ENCODE data around the gene RAPGEF4.

The RAPGEF4 gene

DNA sequence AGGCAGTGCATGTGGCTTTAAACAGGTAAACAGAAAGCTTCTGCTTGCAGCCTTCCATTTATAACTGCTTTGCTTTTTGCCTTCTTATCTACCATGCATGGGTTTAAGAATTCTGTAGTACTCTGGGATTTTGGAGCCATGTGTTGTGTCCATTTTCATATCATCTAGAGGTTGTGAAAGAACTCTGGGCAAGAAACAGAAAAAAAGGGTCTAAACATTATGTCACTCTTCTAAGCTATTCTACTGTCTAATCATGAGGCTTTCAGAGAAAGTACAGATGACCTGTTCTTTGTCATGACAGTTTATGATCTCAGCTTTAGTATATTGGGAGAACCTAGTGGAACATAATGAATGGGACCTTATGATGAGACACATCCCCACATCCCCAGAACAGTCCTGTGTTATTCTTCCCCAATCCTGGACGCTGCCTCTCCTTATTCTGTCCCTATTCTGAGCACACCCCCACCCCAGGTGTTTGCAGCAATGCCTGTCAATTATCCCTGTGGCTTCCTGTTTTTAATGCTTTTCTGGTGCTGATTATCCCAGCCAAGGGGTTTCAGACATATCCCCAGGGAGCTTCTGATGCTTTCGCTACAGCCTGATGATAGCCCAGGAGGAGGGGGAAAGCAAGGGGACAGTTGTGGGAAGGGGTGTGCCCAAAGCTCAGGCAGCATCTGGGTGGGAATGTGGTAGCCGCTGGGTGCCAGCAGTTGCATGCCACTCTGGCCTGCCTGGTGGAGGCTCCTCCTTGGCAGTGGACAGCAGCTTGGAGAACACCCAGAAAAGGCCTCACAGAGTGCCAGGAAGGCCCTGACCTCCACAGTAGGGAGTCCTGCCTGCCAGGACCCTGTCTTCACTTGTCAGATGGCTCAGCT lies 170.5 kb downstream of the RAPGEF4 start:
- no peak for DNase-seq (ENCODE audit: low read depth in 2 of 2)

DNA sequence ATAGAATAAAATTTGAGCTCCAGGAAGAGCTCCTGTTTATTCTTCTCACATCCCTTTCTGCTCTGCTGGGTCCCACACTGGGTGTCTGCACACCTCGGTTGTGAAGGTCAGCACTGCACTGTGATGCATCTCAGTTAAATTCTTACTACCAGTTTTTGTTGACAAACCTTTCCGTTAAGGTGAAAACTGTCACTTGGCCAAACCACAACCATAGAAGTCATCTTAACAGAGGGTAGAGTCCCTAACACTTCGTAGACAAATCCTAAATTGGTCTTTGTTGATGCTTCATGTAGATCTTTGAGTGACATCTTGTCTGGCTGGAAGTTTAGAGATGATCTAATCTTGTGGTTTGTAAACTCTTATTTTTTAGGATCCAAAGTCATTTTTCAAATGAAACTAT lies 172.6 kb downstream of the RAPGEF4 start:
- DNase-seq (ENCODE audit: low read depth in 2 of 2) = no peak

DNA sequence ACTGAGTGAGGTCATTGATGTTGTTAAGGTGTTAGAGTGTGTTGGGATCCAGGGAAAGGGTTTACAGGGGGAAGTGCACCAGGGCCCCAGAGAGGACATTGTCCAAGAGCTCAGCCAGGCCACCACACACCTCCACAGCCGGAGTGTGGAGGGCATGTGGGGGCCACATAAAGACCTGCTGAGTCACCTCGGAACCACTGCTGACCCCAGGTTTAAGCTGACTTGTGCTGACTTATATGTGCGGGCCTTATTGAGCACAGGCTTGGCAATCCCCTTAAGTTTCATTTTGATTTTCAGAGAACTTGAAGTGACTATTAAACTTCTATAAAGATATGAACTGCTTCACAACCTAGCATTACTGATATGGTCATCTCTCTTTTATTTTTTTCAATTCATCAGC lies 173.8 kb downstream of the RAPGEF4 start:
- DNase-seq (ENCODE audit: low read depth in 2 of 2) = no peak

DNA sequence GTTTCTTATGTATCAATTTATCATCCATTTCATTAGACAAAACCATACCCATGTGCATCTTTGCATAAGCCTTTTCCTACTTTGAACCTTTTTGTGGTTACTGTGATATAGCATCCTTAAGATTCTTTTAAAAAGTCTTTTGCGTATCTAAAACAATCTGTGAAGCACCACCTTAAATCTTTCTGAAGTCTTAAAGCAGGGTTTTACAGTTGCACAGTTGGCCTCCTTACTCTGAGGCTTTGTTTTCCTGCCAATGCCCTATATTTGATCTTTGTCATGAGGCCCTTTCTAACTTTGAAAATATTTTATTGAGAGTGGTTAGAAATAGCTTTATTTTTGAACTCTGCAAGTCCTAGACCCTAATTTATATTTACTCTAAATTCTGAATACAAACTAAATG lies 176.6 kb downstream of the RAPGEF4 start:
- no peak for DNase-seq (ENCODE audit: low read depth in 2 of 2)

DNA sequence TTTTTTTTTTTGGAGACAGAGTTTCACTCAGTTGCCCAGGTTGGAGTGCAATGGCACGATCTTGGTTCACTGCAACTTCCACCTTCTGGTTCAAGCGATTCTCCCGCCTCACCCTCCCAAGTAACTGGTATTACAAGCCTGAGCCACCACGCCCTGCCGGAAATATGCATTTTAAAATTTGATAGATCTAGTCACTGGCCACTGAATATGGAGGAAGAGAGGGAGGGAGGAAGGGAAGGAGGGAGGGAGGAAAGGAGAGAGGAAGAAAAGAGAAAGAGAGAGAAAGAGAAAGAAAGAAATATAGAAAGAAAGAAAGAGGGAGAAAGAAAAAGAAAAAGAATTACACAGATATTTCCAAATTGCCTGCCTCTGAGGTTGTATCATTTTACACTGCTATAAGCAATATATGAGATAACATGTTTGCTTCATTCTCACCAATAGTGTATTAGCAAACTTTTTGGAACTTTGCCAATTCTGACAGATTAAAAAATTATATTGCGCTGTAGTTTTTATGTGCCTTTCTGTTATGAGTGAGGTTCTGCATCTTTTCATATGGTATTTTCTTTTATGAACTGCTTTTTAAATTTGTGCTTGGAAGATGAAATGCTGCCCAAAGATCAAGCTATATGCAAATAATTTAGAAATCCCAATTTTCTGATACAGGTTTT lies 178.8 kb downstream of the RAPGEF4 start:
- no peak for DNase-seq (ENCODE audit: low read depth in 2 of 2)

DNA sequence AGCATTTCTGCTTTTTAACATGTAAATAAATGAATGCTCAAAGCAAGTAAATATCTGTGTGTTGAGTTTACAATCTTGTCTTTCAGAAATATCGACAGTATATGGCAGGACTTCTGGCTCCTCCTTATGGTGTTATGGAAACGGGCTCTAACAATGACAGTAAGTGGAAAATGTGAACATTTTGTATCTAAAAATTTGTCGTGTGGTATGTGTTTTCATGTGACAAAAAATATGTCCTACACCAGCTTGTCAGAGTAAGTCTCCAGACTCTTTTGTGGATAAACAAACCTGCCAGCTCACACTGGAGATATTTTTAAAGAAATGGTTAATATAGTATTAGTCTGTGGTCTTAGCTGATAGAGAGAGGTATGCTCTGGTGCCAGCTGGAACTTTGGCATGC lies 182.1 kb downstream of the RAPGEF4 start:
- no peak for DNase-seq (ENCODE audit: low read depth in 2 of 2)

DNA sequence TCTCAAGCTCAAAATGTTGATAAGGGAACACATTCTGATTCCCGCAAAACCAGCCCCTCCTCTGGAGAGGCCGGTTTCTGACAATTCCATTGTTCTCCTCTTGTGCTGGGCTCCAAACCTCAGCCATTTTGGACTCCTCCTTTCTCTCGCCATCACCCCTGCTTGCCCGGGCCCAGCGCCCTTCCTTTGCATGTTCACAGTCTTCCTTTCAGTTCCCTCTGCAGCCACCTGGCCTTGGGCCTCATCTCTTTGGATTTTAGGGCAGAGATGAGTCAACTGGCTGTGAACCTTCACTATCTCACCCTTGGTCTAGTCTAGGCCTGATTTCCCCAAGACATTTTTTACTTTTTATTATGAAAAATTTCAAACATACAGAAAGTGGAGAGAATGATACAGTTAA lies 184.1 kb downstream of the RAPGEF4 start:
- DNase-seq (ENCODE audit: low read depth in 2 of 2) = no peak

DNA sequence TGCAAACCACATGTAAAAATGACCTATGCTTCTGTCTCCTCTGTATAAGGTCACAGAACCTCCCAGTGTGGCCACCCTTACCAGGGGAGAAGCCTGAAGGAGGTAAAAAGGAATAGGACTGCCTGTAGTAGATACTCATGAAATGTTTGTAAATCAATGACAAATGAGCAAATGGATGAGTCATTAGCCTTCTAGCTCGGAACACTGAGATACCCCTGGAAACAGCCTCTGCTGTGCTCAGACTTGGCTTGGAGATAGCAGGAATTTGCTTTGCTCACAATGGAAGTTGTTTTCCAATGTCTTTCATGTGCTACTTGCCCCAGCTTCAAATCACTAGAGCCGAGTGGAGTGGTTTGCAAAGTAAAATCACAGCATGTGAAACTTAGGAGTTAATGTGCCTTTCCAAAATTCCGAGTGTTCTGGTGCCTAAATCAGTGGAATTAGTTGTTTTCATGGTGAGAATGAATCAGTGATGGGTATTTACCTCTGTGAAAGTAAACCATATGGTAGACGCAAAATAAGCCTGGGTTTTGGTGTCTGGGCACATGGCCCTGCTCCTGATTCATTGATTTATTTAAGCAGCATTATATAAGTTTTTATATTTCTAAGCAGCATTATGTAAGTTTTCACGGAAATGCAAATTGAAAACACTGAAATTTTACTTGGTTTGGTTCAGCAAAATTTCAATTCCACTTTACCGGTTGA lies 186.0 kb downstream of the RAPGEF4 start:
- DNase-seq (ENCODE audit: low read depth in 2 of 2) = no peak

DNA sequence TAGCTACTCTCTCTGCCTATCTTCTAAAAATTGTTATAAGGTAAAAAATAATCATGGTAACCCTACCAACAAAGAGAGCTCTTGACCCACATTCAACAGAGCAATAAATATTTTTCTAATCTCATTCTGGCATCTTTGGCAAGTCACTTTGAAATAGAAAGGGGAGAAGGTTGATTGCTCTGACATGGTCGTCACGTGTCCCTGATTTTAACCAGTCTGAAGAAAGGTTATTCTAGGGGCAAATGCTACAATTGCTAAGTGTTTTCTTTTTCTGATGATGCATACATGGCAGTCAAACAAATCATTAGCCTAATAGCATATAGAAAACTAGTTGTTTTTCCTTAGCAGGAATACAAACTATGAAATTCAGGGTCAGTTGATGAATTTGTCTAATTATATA lies 186.7 kb downstream of the RAPGEF4 start:
- no peak for DNase-seq (ENCODE audit: low read depth in 2 of 2)

DNA sequence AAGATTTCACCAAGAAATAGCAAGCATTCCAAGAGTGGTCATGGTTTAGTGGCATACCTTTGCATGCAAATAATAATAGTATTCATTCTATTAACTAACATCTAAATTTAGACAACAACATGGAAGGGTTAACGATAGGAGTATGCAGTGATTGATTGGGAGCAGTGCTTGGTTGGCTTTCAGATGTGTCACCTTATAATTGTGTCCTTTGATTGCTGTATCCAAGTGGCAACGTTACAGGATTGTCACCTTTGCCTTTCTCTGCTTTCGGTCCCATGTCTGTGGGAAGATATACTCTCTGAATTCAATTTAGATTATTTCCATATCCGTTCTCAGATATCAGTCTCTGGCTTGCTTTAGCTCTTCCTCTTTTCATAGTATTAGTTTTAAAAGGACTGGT lies 187.2 kb downstream of the RAPGEF4 start:
- DNase-seq (ENCODE audit: low read depth in 2 of 2) = no peak

DNA sequence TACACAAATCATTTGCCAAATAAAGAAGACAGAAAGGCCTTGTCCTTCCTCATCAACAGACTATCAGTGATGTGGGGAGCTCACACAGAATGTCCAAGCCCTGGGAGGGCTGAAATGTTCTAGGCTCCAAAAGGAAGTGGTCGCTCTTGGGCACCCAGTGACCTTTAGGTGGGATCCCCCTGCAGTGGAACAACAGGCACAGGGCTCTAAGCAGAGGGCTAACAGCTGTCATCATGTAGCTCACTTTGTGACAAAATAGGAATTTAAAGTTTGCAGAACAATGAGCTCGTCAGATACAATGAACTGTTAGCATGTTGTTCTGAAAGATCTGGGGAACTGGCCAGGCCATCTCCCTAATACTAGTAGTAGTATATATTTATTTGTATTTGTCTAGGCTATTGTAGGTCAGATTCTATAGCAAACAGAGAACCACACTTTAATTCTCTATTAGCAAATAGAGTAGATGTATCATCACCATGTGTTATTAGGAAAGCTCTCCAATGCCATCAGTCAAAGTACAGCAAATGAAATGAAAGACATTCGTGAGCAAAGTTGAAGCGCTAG lies 188.5 kb downstream of the RAPGEF4 start:
- DNase-seq (ENCODE audit: low read depth in 2 of 2) = no peak

DNA sequence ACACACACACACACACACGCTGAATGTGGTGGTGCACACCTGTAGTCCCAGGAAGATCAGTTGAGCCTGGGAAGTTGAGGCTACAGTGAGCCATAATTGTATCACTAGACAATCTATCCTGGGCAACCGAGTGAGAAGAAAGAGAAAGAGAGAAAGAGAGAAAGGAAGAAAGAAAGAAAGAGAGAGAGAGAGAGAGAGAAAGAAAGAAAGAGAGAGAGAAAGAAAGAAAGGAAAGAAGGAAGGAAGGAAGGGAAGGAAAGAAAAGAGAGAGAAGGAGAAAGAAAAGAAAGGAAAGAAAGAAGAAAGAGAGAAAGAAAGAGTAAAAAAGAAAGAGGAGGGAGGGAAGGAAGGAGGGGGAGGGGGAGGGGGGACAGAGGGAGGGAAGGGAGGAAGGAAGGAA lies 190.0 kb downstream of the RAPGEF4 start:
- no peak for DNase-seq (ENCODE audit: low read depth in 2 of 2)

DNA sequence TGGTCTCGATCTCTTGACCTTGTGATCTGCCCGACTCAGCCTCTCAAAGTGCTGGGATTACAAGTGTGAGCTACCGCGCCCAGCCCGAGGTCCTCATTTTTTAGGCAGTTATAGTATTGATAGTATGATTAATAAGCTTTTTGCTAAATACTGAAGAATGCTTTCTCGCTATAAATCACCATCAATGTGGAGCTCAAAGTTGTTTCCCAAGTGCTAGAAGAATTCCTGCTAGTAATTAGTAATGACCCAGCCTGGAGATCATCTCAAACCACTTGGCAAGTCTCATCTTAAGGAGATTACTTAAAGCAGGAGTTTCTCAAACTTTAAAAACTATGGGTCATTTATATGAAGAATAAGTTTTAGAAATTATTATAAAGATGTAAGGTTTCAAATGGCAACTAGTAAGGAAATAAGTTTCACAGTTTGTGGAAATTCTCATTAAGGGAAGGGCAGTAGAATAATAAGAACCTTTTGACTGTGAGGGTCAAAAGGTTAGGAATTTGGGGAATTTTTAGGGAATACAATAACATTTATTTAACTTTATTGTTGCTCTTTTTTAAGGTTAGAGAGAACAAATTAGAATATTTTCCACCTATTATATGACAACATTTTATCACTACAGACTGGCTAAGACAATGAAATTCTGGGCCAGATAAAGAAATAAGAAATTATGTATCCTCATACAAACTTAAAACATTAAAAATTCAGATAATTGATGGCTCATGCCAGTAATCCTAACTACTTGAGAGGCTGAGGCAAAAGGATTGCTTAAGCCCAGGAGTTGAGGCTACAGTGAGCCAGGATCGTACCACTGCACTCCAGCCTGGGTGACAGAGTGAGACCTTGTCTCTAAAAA lies 191.4 kb downstream of the RAPGEF4 start:
- DNase-seq (ENCODE audit: low read depth in 2 of 2) = no peak

DNA sequence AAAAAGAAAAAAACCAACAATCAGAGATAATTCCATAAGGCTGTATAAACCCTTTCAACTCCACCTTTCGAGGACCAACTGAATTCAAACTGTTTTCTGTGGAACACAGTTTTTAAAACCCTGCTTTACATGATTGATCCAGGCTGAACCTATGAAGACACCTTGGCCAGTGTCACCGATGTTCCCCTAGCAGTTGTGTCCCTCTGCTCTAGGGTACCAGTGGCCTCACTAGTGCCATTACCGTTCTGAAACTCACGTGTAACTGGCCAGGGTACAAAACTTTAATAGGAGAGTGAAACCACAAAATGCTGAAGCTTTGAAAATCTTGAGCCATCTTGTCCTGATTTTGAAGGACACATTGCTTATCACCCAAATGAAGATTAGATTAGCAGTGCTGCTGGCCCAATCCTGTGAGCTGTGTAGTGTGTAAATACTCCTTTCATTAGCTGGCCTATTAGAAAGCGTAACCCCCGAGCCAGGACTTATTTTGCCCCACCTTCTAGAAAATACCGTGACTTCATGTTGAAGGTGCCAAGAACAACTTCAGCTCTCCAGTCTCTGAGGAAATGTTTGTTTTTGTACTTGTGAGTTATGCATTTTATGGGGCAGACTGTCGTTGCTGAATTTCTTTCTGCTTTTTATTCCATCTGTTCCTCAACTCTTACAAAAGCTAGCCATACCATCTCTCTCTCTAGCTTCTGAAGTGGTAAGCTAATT lies 192.2 kb downstream of the RAPGEF4 start:
- no peak for DNase-seq (ENCODE audit: low read depth in 2 of 2)

DNA sequence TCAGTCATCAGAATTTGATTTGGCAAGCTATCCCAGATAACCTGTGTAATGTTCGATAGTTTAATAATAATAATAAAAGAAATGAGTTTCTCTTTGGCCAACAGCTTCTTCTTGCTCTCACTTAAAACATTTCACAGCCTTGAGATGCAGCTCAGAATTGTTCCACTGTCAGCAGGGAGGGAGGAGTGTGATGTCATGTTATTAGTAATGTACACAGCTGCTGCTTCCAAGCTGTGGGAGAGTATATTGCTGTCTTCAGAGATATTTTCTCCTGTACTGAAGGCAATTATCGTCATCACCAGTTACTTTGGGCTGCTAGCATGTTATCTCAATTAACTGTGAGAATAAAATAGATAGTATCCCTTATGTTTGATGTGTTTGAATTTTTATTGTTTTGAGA lies 193.1 kb downstream of the RAPGEF4 start:
- DNase-seq (ENCODE audit: low read depth in 2 of 2) = no peak

DNA sequence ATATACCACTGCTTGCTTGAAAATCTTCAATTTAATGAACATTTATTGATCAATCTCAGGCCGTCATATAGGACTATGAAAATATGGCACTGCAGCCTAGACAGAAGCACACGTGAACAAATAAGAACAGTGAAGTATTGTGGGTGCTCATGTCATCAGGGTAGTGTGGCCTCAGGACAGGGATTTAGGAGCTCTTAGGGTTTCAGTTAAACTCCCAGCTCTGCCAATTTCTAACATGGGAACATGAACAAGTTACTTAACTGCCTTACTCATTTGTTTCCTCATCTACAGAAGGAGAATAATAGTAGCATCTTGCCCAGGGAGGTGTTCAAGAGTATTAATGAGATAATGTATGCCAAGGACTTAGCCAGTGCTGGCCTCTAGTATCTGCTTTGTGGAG lies 194.0 kb downstream of the RAPGEF4 start:
- no peak for DNase-seq (ENCODE audit: low read depth in 2 of 2)

DNA sequence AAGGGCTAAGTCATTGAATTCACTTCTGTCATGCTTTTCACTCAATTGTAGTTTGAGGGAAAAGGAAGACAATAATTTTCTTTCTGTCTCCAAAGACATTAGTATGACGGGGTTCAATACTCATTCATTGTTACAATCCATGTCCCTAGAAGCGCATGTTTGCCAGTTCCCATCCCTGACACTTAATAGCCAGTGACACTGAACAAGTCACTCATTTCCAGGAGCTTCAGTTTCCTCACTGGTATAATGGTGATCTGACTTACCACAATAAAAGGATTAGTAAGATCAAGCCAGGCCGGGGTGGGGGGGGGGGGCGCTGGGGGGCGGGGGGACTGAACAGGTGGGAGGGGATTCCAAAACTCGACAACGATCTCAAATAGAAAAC lies 195.2 kb downstream of the RAPGEF4 start:
- no peak for DNase-seq (ENCODE audit: low read depth in 2 of 2)

DNA sequence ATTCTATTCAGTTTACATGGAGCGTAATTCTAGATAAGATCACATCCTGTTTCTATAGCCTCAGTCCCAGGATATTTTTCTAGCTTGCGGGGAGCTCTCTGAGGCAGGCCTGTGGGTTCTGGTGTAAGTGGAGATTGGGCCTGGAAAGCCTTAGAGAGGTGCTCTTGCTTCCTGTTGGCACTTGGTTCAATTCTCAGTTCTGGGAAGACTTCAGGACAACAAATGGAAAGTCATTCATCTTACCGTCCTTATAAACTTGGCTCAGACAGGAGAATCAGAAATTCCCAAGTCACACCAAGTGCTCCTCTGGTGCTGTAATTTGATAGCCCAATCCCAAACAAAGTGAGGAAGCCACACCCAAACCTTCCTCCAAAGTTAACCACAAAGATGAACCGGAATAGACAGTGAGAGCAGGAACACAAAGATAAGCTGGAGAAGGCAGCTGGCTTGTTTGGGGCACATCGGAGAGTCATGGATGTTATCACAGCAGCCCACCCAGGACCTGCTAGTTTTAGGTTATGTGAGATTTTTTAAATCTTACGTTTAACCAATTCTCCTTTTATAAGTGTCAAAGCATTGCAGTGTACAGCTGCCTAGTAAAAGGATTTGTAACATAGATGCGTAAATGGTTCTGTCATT lies 195.7 kb downstream of the RAPGEF4 start:
- DNase-seq (ENCODE audit: low read depth in 2 of 2) = no peak

DNA sequence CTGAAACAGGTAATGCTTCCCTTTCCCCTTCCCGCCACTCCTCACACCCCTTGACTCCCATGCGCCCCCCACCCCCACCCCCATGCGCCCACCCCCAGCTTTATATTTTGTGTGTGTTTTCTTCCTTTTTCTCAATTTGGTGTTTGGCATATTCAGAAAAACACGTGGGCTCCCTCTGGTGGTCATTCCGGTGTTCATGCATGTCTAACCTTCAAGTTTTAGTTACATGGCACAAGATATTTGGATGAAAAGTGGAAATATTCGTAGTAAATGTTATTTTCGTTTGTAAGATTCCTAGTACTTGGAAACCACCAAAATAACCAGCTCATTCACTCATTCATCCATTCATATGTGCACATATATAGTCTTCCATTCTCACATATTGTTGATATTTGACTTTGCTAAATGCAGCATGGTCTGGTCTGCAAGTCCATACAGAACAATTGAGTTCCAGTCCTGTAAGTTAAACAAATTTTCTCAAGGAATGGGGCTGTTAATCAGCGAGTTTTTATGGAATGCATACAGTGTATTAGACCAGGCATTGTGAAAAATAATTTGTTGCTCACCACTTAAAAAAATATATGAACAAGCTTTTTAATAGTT lies 196.4 kb downstream of the RAPGEF4 start:
- peak; percentile 51 to 53 for DNase-seq (ENCODE audit: low read depth in 2 of 2)

Data from stimulated activated CD4-positive, alpha-beta T cell treated with anti-CD3 and anti-CD28 coated beads, Interleukin-1b, Interleukin-23, amount 100 ng/mL, for 4 hours (primary cell).